SK-N-SH (cell line): ENCODE results near the gene ZNF513. TPM values are rescaled to one million over a fixed set of nuclear protein-coding genes. Genes with fewer than 3 reads are reported as not detected.

Source experiments
- CTCF ChIA-PET: fragments of 300-600, 350-600 bp; formaldehyde crosslinking; extraction: SDS; loops from one replicate; lab custom pipeline; 2021; lab: Yijun Ruan, JAX
- POLR2A ChIA-PET: fragments of 350-600 bp; sonication (Branson Sonifier 250); formaldehyde crosslinking; extraction: SDS; loops from one replicate; lab custom pipeline; 2020; ENCODE audit warnings: antibody characterized with exemption, inconsistent platforms; lab: Yijun Ruan, JAX
- DNase-seq: peaks from one replicate; pipeline ENCODE4 v3.0.0; 2012
- H2AFZ ChIP-seq: fragments of 200-600 bp; sonication (generic); 2 replicates; pipeline ENCODE4 v1.8.1; 2016; ENCODE audit warnings: antibody characterized with exemption, mild to moderate bottlenecking, low read depth
- H3F3A ChIP-seq: fragments of 200-600 bp; sonication (generic); replicated peaks from 2 replicates; pipeline ENCODE3; 2016; ENCODE audit warnings: antibody characterized with exemption, mild to moderate bottlenecking; ENCODE audit not compliant: insufficient read depth
- H3K27ac ChIP-seq, 2 experiments: fragments of 200-500 bp in 1 of 2; fragments of 200-600 bp in 1 of 2; sonication (Bioruptor generic) in 1 of 2; sonication (generic), shearing (Covaris generic) in 1 of 2; 2 replicates each; pipeline versions ENCODE4 v1.5.1 to v1.6.1; 2014 to 2016; ENCODE audit warnings: low read depth in 2 of 2, inconsistent platforms in 1 of 2, low read length in 1 of 2, mild to moderate bottlenecking in 1 of 2, mixed read lengths in 1 of 2
- H3K27me3 ChIP-seq: fragments of 200-600 bp; sonication (generic), shearing (Covaris generic); 2 replicates; pipeline ENCODE4 v1.6.1; 2016; ENCODE audit warnings: mixed run types; ENCODE audit not compliant: insufficient read depth
- H3K36me3 ChIP-seq, 2 experiments: fragments of 200-500 bp in 1 of 2; fragments of 200-600 bp in 1 of 2; sonication (Bioruptor generic) in 1 of 2; sonication (generic) in 1 of 2; replicated peaks in 1 of 2; 2 replicates each; pipeline versions ENCODE3 to v1.5.1; 2014 to 2016; ENCODE audit warnings: low read length in 1 of 2, mild to moderate bottlenecking in 1 of 2; ENCODE audit not compliant: insufficient read depth in 2 of 2, control insufficient read depth in 1 of 2
- H3K4me1 ChIP-seq, 2 experiments: fragments of 200-500 bp in 1 of 2; fragments of 200-600 bp in 1 of 2; sonication (Bioruptor generic) in 1 of 2; sonication (generic), shearing (Covaris generic) in 1 of 2; 2 replicates each; pipeline versions ENCODE4 v1.5.1 to v1.6.1; 2014 to 2016; ENCODE audit warnings: low read depth in 1 of 2, low read length in 1 of 2, mixed run types in 1 of 2; ENCODE audit not compliant: insufficient read depth in 2 of 2, control insufficient read depth in 1 of 2
- H3K4me2 ChIP-seq: fragments of 200-600 bp; sonication (generic), shearing (Covaris generic); 2 replicates; pipeline ENCODE4 v1.6.1; 2017; ENCODE audit warnings: mixed run types
- H3K4me3 ChIP-seq, 2 experiments: fragments of 200-500 bp in 1 of 2; fragments of 200-600 bp in 1 of 2; sonication (Bioruptor generic) in 1 of 2; sonication (generic), shearing (Covaris generic) in 1 of 2; 2 replicates each; pipeline versions ENCODE4 v1.5.1 to v1.8.1; 2014 to 2016; ENCODE audit warnings: low read depth in 2 of 2, inconsistent platforms in 1 of 2, low read length in 1 of 2, mild to moderate bottlenecking in 1 of 2, mixed read lengths in 1 of 2, moderate library complexity in 1 of 2
- H3K79me2 ChIP-seq: fragments of 200-600 bp; sonication (generic); 2 replicates; pipeline ENCODE4 v1.8.1; 2017; ENCODE audit warnings: mild to moderate bottlenecking; ENCODE audit not compliant: insufficient read depth
- H3K9ac ChIP-seq: fragments of 200-600 bp; sonication (generic); 2 replicates; pipeline ENCODE4 v1.6.1; 2017; ENCODE audit warnings: mixed run types
- H3K9me2 ChIP-seq: fragments of 200-600 bp; sonication (generic); 2 replicates; pipeline ENCODE4 v1.6.1; 2017; ENCODE audit warnings: mixed run types
- H3K9me3 ChIP-seq: fragments of 200-600 bp; sonication (generic); 2 replicates; pipeline ENCODE4 v1.6.1; 2017; ENCODE audit warnings: mixed run types, mild to moderate bottlenecking, moderate library complexity
- H4K20me1 ChIP-seq: fragments of 200-600 bp; sonication (generic); 2 replicates; pipeline ENCODE4 v1.6.1; 2017; ENCODE audit warnings: mild to moderate bottlenecking, mixed run types; ENCODE audit not compliant: insufficient read depth
- CTCF ChIP-seq: fragments of 200-600 bp; sonication (generic); IDR thresholded peaks from 2 replicates; pipeline ENCODE4 v1.6.1; 2017; ENCODE audit warnings: antibody characterized with exemption, mild to moderate bottlenecking, moderate library complexity
- EZH2phosphoT487 ChIP-seq: fragments of 200-600 bp; sonication (generic); IDR thresholded peaks from 2 replicates; pipeline ENCODE4 v1.6.1; 2017; ENCODE audit warnings: low read depth, mixed run types, mild to moderate bottlenecking, antibody characterized with exemption, moderate library complexity, borderline replicate concordance
- JUND ChIP-seq: IDR thresholded peaks from 2 replicates; pipeline ENCODE4 v1.4.0; 2012
- MAX ChIP-seq: IDR thresholded peaks from 2 replicates; pipeline ENCODE4 v1.4.0; 2012; ENCODE audit warnings: low read depth
- MEF2A ChIP-seq: IDR thresholded peaks from 2 replicates; pipeline ENCODE4 v1.4.0; 2012; ENCODE audit warnings: low read depth, borderline replicate concordance
- MXI1 ChIP-seq: IDR thresholded peaks from 2 replicates; pipeline ENCODE4 v1.6.1; 2012; ENCODE audit warnings: mild to moderate bottlenecking, low read depth, low read length, improper control_type of control experiment
- NRF1 ChIP-seq: IDR thresholded peaks from 2 replicates; pipeline ENCODE4 v1.6.1; 2012; ENCODE audit warnings: low read depth, mild to moderate bottlenecking, low read length
- SIN3A ChIP-seq: IDR thresholded peaks from 2 replicates; pipeline ENCODE4 v1.6.1; 2012; ENCODE audit warnings: low read depth, mild to moderate bottlenecking, low read length, moderate library complexity, borderline replicate concordance
- SMC3 ChIP-seq: IDR thresholded peaks from 2 replicates; pipeline ENCODE4 v1.6.1; 2012; ENCODE audit warnings: low read depth, low read length, improper control_type of control experiment
- TCF12 ChIP-seq: IDR thresholded peaks from 2 replicates; pipeline ENCODE4 v1.4.0; 2012
- WGBS: methylation state at CpG from one replicate; pipeline ENCODE4 v1.1.6; 2017; ENCODE audit warnings: low lambda C conversion rate; 5-methylcytosine and 5-hydroxymethylcytosine counted together
- polyA plus RNA-seq, 3 experiments: library from polyadenylated mRNA; depleted of rRNA; stranded (reverse); fragments of >200 nt; gene quantifications; 2 replicates each; pipeline ENCODE4 v1.2.3, GENCODE V29; 2012

Gene ZNF513
- polyA plus RNA-seq, 1 of the 3 experiments (the other 2 are of a cell fraction), result 53.8 TPM

- TF ChIP-seq MAX (peak; percentile 95), SIN3A (peak; percentile 89), NRF1 (peak; percentile 64), TCF12 (peak; percentile 39; the same call in 1 of the 2 replicates), MXI1 (peak; percentile 84), JUND (no peak), SMC3 (no peak), CTCF (no peak), EZH2phosphoT487 (no peak)
Measured at GRCh38 chr2:27409321-27410073, 29.0 kb upstream of the ZNF513 start, which contains the start of gene PPM1G (continued).

- POLR2A ChIA-PET, result interaction anchor here (0.6 to 2.5 kb wide), 12 partner anchors 8 to 255 kb away, joined by 3 to 66 read pairs (median 5); partner anchors contain the start of genes CCDC121, FNDC4, GPN1 and NRBP1
- no peak for DNase-seq
- peaks cover 56% of the 10 kb centered on the region for H3K79me2 ChIP-seq
- WGBS, result 2% methylated on average over 20 of the region's 33 CpGs
- H2AFZ ChIP-seq, result peak overlapping the region; percentile 88
- H3K9me2 ChIP-seq, result no peaks in the 10 kb centered on the region
- no peaks in the 10 kb centered on the region for H3K9me3 ChIP-seq
- peaks cover 0 to 6% of the 10 kb centered on the region in 2 experiments; a peak in 2 of 4 replicates for H3K4me1 ChIP-seq
- peaks cover 45% of the 10 kb centered on the region for H4K20me1 ChIP-seq
- peaks cover 15% of the 10 kb centered on the region for H3F3A ChIP-seq
- peak overlapping the region; percentile 78 to 98 for H3K4me3 ChIP-seq
- CTCF ChIA-PET, result interaction anchor here (0.9 to 5.3 kb wide), 26 partner anchors 8 to 274 kb away, joined by 3 to 94 read pairs (median 4); partner anchors contain the start of genes NRBP1, SLC4A1AP, SUPT7L and ZNF513
- peak overlapping the region; percentile 94 for H3K9ac ChIP-seq
- peak overlapping the region; percentile 71 to 82 for H3K27ac ChIP-seq
- peak overlapping the region; percentile 80 for H3K4me2 ChIP-seq
- H3K36me3 ChIP-seq, result peaks cover 0 to 5% of the 10 kb centered on the region in 2 experiments
- TF ChIP-seq SIN3A (0 out of 2 replicates have a peak, but pooled peaks have one; percentile 22), MAX (peak; percentile 80), MEF2A (no peak)
- TF ChIP-seq, all 33 proteins: peak for 2
- no peaks in the 10 kb centered on the region for H3K27me3 ChIP-seq
Measured at GRCh38 chr2:27408601-27409320, 28.2 kb upstream of the ZNF513 start.
